K562 (cell line): ENCODE results near the gene CUL4B. TPM values are rescaled to one million over a fixed set of nuclear protein-coding genes. Genes with fewer than 3 reads are reported as not detected.

Experiments
- ATF1 ChIP-seq, 2 experiments: fragments of 450-650 bp in 1 of 2; IDR thresholded peaks; 2 replicates each; pipeline ENCODE4 v1.6.1; 2016; ENCODE audit warnings: missing compliant biosample characterization in 1 of 2, missing genetic modification characterization in 1 of 2
- LARP7 ChIP-seq: fragments of 450-650 bp; IDR thresholded peaks from 2 replicates; pipeline ENCODE4 v1.6.1; 2016
- polyA plus RNA-seq, 8 experiments: library from polyadenylated mRNA; depleted of rRNA in 4 of 8; stranded (reverse) in 5 of 8; unstranded in 3 of 8; fragments of >200 nt; fragmentation: Nextera tagmentation in 2 of 8; fragmentation: Illumina TruSeq in 1 of 8; extraction: Ambion mirVana in 2 of 8; extraction: Trizol in 1 of 8; gene quantifications; 2 replicates each; pipeline versions ENCODE4 v1.2.1 to v1.2.3, GENCODE V29; 2011 to 2014; ENCODE audit warnings: inconsistent platforms in 1 of 8, missing spikeins in 1 of 8
- total RNA-seq, 7 experiments: library from RNA; depleted of rRNA in 6 of 7; stranded (reverse); fragments of >200 nt in 6 of 7; fragmentation: Illumina TruSeq in 2 of 7; extraction: Trizol in 2 of 7; gene quantifications; 2 replicates each; pipeline versions ENCODE4 v1.2.1 to v1.2.3, GENCODE V29; 2011 to 2021; ENCODE audit warnings: low replicate concordance in 1 of 7
- TF ChIP-seq, protein P1 (sequence below): fragments of 450-650 bp; IDR thresholded peaks from 2 replicates; pipeline ENCODE4 v1.6.1; 2016; ENCODE audit warnings: mild to moderate bottlenecking, moderate library complexity
- TF ChIP-seq, protein P2 (sequence below): fragments of 450-650 bp; formaldehyde crosslinking; IDR thresholded peaks from 2 replicates; pipeline ENCODE4 v1.4.0; 2022; ENCODE audit warnings: missing genetic modification characterization
- TF ChIP-seq, protein P3 (sequence below): sonication (generic); formaldehyde crosslinking; IDR thresholded peaks from 2 replicates; pipeline ENCODE4 v1.8.0; 2023; ENCODE audit warnings: mild to moderate bottlenecking, missing genetic modification reagents

CUL4B gene
- total and polyA plus RNA-seq, 9 of the 15 experiments (the other 6 are each of a cell fraction or from before 2014, with no cell fraction given), result 15.0 to 41.7 (median 37.5) TPM

DNA sequence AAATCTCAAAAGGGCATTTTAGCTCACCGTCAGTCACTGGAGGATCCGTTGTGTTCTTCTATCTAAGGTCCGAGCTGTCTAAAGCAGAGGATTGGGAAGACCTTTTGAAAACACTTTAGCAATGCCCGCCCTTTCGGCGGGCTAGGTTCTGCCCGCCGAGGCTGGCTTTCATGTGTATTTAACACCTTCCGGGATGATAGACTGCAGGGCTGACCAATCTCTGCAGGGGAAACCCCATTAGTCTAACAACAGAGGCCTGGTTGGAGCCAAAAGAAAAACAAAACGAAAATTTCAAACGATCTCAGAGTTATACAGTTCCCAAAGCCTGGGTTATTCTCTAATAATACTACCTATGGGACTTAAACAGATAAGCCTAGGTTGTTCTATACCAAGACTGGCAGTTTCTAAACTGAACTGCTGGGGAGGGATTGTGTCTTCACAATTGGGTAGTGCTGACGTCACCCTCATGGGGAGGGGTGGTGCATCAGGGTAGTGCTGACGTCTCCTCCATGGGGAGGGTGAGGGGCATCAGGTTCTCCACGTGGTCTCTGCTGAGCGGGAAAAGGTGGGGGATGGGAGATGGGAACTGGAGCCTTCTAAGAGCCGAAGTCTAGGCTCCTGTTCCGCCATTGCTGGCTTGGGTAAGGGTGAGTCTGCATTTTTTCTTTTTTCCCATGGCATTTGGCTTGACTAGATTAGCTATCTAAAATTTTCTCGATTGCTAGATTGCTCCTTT lies 14.8 kb upstream of the CUL4B start (continued):
- TF ChIP-seq, protein P1, sequence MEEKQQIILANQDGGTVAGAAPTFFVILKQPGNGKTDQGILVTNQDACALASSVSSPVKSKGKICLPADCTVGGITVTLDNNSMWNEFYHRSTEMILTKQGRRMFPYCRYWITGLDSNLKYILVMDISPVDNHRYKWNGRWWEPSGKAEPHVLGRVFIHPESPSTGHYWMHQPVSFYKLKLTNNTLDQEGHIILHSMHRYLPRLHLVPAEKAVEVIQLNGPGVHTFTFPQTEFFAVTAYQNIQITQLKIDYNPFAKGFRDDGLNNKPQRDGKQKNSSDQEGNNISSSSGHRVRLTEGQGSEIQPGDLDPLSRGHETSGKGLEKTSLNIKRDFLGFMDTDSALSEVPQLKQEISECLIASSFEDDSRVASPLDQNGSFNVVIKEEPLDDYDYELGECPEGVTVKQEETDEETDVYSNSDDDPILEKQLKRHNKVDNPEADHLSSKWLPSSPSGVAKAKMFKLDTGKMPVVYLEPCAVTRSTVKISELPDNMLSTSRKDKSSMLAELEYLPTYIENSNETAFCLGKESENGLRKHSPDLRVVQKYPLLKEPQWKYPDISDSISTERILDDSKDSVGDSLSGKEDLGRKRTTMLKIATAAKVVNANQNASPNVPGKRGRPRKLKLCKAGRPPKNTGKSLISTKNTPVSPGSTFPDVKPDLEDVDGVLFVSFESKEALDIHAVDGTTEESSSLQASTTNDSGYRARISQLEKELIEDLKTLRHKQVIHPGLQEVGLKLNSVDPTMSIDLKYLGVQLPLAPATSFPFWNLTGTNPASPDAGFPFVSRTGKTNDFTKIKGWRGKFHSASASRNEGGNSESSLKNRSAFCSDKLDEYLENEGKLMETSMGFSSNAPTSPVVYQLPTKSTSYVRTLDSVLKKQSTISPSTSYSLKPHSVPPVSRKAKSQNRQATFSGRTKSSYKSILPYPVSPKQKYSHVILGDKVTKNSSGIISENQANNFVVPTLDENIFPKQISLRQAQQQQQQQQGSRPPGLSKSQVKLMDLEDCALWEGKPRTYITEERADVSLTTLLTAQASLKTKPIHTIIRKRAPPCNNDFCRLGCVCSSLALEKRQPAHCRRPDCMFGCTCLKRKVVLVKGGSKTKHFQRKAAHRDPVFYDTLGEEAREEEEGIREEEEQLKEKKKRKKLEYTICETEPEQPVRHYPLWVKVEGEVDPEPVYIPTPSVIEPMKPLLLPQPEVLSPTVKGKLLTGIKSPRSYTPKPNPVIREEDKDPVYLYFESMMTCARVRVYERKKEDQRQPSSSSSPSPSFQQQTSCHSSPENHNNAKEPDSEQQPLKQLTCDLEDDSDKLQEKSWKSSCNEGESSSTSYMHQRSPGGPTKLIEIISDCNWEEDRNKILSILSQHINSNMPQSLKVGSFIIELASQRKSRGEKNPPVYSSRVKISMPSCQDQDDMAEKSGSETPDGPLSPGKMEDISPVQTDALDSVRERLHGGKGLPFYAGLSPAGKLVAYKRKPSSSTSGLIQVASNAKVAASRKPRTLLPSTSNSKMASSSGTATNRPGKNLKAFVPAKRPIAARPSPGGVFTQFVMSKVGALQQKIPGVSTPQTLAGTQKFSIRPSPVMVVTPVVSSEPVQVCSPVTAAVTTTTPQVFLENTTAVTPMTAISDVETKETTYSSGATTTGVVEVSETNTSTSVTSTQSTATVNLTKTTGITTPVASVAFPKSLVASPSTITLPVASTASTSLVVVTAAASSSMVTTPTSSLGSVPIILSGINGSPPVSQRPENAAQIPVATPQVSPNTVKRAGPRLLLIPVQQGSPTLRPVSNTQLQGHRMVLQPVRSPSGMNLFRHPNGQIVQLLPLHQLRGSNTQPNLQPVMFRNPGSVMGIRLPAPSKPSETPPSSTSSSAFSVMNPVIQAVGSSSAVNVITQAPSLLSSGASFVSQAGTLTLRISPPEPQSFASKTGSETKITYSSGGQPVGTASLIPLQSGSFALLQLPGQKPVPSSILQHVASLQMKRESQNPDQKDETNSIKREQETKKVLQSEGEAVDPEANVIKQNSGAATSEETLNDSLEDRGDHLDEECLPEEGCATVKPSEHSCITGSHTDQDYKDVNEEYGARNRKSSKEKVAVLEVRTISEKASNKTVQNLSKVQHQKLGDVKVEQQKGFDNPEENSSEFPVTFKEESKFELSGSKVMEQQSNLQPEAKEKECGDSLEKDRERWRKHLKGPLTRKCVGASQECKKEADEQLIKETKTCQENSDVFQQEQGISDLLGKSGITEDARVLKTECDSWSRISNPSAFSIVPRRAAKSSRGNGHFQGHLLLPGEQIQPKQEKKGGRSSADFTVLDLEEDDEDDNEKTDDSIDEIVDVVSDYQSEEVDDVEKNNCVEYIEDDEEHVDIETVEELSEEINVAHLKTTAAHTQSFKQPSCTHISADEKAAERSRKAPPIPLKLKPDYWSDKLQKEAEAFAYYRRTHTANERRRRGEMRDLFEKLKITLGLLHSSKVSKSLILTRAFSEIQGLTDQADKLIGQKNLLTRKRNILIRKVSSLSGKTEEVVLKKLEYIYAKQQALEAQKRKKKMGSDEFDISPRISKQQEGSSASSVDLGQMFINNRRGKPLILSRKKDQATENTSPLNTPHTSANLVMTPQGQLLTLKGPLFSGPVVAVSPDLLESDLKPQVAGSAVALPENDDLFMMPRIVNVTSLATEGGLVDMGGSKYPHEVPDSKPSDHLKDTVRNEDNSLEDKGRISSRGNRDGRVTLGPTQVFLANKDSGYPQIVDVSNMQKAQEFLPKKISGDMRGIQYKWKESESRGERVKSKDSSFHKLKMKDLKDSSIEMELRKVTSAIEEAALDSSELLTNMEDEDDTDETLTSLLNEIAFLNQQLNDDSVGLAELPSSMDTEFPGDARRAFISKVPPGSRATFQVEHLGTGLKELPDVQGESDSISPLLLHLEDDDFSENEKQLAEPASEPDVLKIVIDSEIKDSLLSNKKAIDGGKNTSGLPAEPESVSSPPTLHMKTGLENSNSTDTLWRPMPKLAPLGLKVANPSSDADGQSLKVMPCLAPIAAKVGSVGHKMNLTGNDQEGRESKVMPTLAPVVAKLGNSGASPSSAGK, result peak; percentile 88
- no peak for TF ChIP-seq LARP7
- TF ChIP-seq, protein P2, sequence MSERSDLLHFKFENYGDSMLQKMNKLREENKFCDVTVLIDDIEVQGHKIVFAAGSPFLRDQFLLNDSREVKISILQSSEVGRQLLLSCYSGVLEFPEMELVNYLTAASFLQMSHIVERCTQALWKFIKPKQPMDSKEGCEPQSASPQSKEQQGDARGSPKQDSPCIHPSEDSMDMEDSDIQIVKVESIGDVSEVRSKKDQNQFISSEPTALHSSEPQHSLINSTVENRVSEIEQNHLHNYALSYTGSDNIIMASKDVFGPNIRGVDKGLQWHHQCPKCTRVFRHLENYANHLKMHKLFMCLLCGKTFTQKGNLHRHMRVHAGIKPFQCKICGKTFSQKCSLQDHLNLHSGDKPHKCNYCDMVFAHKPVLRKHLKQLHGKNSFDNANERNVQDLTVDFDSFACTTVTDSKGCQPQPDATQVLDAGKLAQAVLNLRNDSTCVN (CRISPR knock-in tag), result no peak
- TF ChIP-seq, protein P3, sequence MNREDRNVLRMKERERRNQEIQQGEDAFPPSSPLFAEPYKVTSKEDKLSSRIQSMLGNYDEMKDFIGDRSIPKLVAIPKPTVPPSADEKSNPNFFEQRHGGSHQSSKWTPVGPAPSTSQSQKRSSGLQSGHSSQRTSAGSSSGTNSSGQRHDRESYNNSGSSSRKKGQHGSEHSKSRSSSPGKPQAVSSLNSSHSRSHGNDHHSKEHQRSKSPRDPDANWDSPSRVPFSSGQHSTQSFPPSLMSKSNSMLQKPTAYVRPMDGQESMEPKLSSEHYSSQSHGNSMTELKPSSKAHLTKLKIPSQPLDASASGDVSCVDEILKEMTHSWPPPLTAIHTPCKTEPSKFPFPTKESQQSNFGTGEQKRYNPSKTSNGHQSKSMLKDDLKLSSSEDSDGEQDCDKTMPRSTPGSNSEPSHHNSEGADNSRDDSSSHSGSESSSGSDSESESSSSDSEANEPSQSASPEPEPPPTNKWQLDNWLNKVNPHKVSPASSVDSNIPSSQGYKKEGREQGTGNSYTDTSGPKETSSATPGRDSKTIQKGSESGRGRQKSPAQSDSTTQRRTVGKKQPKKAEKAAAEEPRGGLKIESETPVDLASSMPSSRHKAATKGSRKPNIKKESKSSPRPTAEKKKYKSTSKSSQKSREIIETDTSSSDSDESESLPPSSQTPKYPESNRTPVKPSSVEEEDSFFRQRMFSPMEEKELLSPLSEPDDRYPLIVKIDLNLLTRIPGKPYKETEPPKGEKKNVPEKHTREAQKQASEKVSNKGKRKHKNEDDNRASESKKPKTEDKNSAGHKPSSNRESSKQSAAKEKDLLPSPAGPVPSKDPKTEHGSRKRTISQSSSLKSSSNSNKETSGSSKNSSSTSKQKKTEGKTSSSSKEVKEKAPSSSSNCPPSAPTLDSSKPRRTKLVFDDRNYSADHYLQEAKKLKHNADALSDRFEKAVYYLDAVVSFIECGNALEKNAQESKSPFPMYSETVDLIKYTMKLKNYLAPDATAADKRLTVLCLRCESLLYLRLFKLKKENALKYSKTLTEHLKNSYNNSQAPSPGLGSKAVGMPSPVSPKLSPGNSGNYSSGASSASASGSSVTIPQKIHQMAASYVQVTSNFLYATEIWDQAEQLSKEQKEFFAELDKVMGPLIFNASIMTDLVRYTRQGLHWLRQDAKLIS (CRISPR knock-in tag), result no peak
- TF ChIP-seq ATF1 (CRISPR knock-in tag; IDR thresholded peaks at IDR 0.05), result no peak
- peak; percentile 70 for TF ChIP-seq ATF1 (tag; IDR thresholded peaks at IDR 0.05)
